Amniotic epithelial cell (primary cell): ENCODE results near the gene PRMT3.
A peak's percentile ranks its signal among the peaks of the same experiment; 100 is the strongest.
"Not testable (repeated sequence)": the region's sequence is repeated elsewhere in the genome, so short reads cannot be mapped to it uniquely, and the experiment has no call there.

Source experiments
- DNase-seq: peaks from one replicate; pipeline ENCODE4 v3.0.0-alpha.2; 2010; ENCODE audit warnings: low read depth

The PRMT3 gene

GRCh38 chr11:20518323-20518834 lies 130.9 kb downstream of the PRMT3 start:
- no peak for DNase-seq

DNA sequence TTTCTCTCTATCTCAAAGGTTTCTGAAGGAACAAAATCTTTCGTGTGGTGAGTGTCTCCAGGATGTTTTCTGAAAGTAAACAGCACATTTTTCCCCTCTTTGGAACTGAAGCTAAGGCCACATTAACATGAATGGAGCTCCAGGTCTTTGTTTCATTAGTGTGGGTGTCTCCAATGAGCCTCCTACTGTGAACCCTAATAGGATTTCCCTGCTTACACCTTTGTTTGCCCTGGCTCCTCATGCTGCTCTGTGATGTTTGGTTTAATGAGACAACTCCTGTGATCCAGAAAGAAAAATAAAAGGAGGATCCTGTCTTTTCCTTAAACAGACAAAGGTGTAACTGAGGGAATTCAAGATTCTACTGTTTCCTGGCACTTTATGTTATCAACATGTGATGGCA lies 135.0 kb downstream of the PRMT3 start:
- no peak for DNase-seq

DNA sequence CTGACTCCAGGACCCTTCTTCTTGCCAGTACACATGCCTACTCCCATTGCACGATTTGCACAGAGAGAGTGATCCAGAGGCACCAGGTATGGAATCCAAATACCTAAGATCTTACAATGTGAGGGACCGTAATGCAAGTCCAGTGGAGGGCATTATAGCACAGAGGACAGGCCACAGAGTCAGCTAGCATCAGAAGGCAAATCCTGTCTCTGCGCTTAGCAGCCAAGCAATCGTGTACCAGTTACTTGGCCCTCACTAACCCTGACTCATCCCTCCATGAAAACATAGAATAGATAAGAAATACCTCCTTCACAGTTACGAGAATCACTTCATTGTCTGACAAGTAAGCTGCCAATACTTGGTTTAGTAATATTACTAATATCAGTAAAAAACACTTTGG lies 142.2 kb downstream of the PRMT3 start:
- peak; percentile 2 for DNase-seq

DNA sequence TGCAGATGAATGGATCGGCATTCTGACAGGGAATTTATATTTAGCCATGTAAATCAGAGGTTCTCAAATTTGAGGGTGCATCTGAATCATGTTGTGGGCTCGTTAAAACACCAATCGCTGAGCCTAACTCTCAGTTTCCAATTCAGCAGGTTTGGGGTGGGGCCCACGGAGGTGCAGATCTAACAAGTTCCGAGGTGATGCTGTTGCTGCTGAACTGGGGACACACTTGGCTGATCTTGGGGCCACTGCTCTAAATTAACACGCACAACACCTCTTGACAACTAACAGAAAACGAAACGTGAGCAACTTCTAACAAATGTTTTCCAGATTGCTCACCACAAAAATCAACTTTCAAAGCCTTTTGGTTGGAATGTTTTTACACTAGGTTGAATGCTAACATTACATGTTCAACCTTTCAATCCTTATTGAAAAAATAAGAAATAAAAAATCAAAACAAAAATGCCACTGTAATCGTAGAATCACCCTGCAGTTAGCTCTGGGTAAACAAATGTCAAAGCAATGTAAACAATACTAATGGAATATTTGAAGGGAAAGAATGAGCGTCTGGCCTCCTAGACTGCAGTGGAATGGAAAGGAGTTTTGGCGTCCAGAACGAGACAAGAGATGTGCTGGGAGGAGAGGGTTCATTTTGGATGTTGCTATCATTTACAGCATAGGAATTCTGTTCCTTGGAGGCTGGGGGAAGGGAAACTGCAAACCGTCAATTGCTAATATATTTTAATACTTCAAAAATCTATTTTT lies 143.6 kb downstream of the PRMT3 start:
- DNase-seq: no peak

DNA sequence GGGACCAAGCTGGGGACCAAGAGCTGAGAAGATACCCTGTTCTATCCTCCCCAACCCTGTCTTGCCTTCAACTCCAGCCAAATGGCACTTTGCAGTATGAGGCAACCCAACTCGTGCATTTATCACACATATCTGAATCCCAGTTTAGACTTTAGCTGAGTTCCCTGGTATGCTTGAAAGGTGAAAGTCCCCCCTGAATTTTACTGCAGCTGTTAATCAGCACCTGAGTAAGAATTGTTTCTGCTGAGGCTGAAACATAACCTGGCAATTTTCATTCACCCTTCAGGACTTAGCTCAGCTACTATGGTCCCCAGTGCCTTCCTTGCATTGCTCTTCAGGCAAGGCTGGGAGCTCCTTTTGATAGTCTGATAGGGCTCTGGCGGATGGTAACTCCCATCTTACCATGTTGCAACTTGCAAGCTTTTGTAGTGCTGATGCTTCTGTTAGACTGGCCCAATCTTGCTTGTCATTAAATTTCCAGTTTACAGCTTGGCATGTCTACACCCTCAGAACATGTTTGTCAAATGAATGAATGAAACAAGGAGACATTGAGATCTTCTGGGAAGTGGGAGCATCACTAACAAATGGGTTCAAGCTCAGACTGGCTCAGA lies 147.9 kb downstream of the PRMT3 start:
- no peak for DNase-seq

- DNase-seq: no peak
These were observed 148.8 kb downstream of the PRMT3 start for GRCh38 chr11:20536365-20536764.

GRCh38 chr11:20536784-20537183 lies 149.3 kb downstream of the PRMT3 start:
- no peak for DNase-seq

GRCh38 chr11:20541503-20541902 lies 154.0 kb downstream of the PRMT3 start:
- no peak for DNase-seq

DNA sequence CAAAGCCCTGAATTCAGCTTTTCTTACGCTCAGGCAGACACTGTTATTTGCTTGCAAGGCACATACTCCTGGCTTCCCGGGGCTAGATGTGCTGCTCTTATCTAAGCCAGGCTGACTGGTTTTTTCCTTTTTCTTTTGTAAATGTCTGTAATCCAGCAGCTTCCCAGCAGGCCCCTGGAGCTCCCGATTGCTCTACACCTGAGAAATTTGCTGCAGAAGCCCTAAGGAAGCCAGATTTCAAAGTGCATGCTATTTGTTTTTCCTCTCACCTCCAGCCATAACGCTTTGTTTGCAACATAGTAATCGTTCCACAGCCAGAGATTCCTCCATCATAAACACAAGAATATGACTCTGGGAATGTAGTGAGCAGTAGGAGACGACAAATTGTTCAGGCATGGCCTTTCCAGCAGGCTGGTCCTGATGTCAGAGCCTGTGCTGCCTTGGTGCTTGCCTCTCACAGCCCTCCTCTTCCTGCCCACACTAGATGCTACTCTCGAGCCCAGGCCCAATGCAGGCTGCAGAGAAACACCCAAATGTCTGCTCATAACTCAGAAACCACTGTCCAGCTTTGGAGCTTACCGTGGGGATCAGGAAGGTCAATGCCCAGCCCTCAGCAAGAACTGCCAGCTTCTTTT lies 157.2 kb downstream of the PRMT3 start:
- DNase-seq: no peak

DNA sequence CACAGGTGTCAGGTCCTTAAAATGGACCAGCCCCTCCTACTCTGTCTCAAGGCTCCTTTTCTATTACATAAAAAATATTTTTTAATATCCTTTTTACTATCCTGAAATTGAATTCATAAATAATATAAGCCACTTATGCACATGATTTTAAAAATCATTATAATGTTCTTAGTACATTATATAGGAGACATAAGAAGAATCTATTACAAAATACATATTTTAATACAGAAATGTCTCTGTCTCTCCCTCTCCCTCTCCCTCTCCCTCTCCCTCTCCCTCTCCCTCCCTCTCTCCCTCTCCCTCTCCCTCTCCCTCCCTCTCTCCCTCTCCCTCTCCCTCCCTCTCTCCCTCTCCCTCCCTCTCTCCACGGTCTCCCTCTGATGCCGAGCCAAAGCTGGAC lies 159.9 kb downstream of the PRMT3 start:
- DNase-seq: no peak

DNA sequence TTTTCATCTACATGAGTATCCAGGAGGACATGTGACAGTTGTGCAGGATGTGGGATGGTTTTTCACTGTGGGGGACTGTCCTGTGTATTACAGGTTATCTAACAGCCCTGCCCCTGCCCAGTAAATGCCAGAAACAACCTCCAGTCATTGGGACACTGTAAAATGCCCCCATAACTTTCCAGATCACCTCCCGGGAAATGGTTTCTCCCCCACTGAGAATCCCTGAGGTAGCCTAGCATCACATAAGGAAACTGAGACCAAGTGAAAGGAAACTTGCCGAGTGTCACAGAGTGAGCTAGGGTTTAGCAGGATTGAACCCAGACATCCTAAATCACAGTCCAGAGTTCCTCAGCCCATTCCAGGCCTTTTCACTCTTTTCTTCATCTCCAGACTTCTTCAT lies 163.6 kb downstream of the PRMT3 start:
- DNase-seq: no peak

GRCh38 chr11:20555783-20556182 lies 168.3 kb downstream of the PRMT3 start:
- DNase-seq: no peak

DNA sequence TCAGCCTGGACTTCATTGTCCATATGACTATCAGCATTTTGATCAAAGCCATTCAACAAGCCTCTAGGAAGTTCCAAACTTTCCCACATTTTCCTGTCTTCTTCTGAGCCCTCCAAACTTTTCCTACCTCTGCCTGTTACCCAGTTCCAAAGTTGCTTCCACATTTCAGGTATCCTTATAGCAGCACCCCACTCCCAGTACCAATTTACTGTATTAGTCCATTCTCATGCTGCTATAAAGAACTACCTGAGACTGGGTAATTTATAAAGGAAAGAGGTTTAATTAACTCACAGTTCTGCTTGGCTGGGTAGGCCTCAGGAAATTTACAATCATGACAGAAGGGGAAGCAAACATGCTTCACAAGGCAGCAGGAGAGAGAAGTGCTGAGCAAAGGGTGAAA lies 168.9 kb downstream of the PRMT3 start:
- not testable (repeated sequence) for DNase-seq

GRCh38 chr11:20558741-20559140 lies 171.2 kb downstream of the PRMT3 start:
- DNase-seq: no peak
